ENCODE results near the gene CD79A. TPM values are rescaled to one million over a fixed set of nuclear protein-coding genes. Genes with fewer than 3 reads are reported as not detected.
A peak's percentile ranks its signal among the peaks of the same experiment; 100 is the strongest.

The CD79A gene
- total RNA-seq, 1 experiment from 2014 or later, result 970 TPM

- Histone ChIP-seq H3K9me3 (ENCODE audit: low read length) (no peaks in the 10 kb centered on the region), H3K36me3 (ENCODE audit: insufficient read depth, low read length) (no peaks in the 10 kb centered on the region), H2AFZ (ENCODE audit: low read length) (no peak overlapping the region), H3K27me3 (ENCODE audit: low read length) (no peaks in the 10 kb centered on the region), H3K9me2 (replicated peaks; ENCODE audit: insufficient read depth, low read length) (no peaks in the 10 kb centered on the region), H4K20me1 (ENCODE audit: insufficient read depth, low read depth, low read length) (no peaks in the 10 kb centered on the region), H3K27ac (ENCODE audit: low read length) (no peak overlapping the region), H3K4me3 (ENCODE audit: low read length) (no peak overlapping the region), H3K79me2 (ENCODE audit: low read length) (no peaks in the 10 kb centered on the region), H3K4me1 (ENCODE audit: low read length) (peaks cover 26% of the 10 kb centered on the region), H3K9ac (ENCODE audit: low read length) (no peak overlapping the region), H3K4me2 (ENCODE audit: low read depth, low read length, poor library complexity, severe bottlenecking) (no peak overlapping the region)
- DNase-seq, result no peak
Observed at GRCh38 chr19:41925208-41926003, 48.3 kb downstream of the CD79A start.

DNA sequence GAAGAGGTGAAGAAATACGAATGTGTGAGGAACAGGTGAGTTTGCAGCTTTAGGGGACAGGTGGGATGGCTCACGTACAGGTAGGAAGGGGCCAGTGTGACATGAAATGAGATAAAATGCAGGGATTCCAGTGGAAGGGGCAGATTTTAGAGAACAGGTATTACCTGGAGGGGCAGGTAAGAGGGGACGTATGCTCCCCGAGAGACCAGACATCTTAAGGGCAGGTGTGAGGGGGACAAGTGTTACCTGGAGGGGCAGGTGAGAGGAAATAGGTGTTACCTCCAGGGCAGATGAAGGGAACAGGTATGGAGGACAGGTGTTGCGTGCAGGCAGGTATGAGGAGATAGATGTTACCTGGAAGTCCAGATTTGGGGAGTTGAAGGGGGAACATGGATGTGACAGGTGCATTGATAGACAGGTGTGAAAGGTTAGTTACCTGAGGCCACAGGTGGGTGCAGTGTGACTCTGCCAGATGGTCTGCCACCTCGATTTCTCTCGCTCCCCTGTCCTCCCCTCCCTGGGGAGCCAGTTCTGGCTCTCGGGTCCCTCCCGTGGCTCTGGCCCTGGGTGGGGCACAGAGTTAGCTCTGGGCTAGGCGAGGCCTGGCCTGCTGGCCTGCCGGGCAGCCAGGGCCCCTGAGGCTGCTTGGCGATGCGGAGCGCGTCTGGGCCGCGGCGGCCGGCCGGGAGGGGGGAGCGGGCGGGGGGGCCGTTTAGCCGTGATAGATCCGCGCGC, 49.1 kb downstream of the CD79A start:
- H3K9me2 ChIP-seq (replicated peaks; ENCODE audit: insufficient read depth, low read length), result no peaks in the 10 kb centered on the region

GRCh38 chr19:41926763-41927496, 49.9 kb downstream of the CD79A start:
- H3K27me3 ChIP-seq (ENCODE audit: low read length), result no peaks in the 10 kb centered on the region
- peak overlapping the region; percentile 91 for H3K9ac ChIP-seq (ENCODE audit: low read length)
- H3K27ac ChIP-seq (ENCODE audit: low read length), result peak overlapping the region; percentile 62
- H3K9me2 ChIP-seq (replicated peaks; ENCODE audit: insufficient read depth, low read length), result no peaks in the 10 kb centered on the region
- no peaks in the 10 kb centered on the region for H3K36me3 ChIP-seq (ENCODE audit: insufficient read depth, low read length)
- peaks cover 41% of the 10 kb centered on the region for H3K4me1 ChIP-seq (ENCODE audit: low read length)
- no peak for DNase-seq
- no peaks in the 10 kb centered on the region for H4K20me1 ChIP-seq (ENCODE audit: insufficient read depth, low read depth, low read length)
- peak overlapping the region; percentile 89; the same call in 1 of the 2 replicates for H3K4me3 ChIP-seq (ENCODE audit: low read length)
- H3K79me2 ChIP-seq (ENCODE audit: low read length), result no peaks in the 10 kb centered on the region
- H3K9me3 ChIP-seq (ENCODE audit: low read length), result no peaks in the 10 kb centered on the region
- peak overlapping the region; percentile 94 for H3K4me2 ChIP-seq (ENCODE audit: low read depth, low read length, poor library complexity, severe bottlenecking)
- H2AFZ ChIP-seq (ENCODE audit: low read length), result no peak overlapping the region

More for the DNA sequence above, 49.1 kb downstream of the CD79A start:
- no peak overlapping the region for H3K27ac ChIP-seq (ENCODE audit: low read length)
- H2AFZ ChIP-seq (ENCODE audit: low read length), result no peak overlapping the region
- no peaks in the 10 kb centered on the region for H3K79me2 ChIP-seq (ENCODE audit: low read length)
- H3K9me3 ChIP-seq (ENCODE audit: low read length), result no peaks in the 10 kb centered on the region
- H3K4me2 ChIP-seq (ENCODE audit: low read depth, low read length, poor library complexity, severe bottlenecking), result no peak overlapping the region
- H4K20me1 ChIP-seq (ENCODE audit: insufficient read depth, low read depth, low read length), result no peaks in the 10 kb centered on the region
- H3K27me3 ChIP-seq (ENCODE audit: low read length), result no peaks in the 10 kb centered on the region
- H3K4me3 ChIP-seq (ENCODE audit: low read length), result no peak overlapping the region
- no peaks in the 10 kb centered on the region for H3K36me3 ChIP-seq (ENCODE audit: insufficient read depth, low read length)
- no peak overlapping the region for H3K9ac ChIP-seq (ENCODE audit: low read length)
- peaks cover 34% of the 10 kb centered on the region for H3K4me1 ChIP-seq (ENCODE audit: low read length)
- no peak for DNase-seq

- no peaks in the 10 kb centered on the region for H3K27me3 ChIP-seq (ENCODE audit: low read length)
- H3K9me2 ChIP-seq (replicated peaks; ENCODE audit: insufficient read depth, low read length), result no peaks in the 10 kb centered on the region
- H2AFZ ChIP-seq (ENCODE audit: low read length), result no peak overlapping the region
- no peaks in the 10 kb centered on the region for H4K20me1 ChIP-seq (ENCODE audit: insufficient read depth, low read depth, low read length)
- no peaks in the 10 kb centered on the region for H3K9me3 ChIP-seq (ENCODE audit: low read length)
- peak overlapping the region; percentile 89 for H3K4me3 ChIP-seq (ENCODE audit: low read length)
- peak; percentile 80 for DNase-seq
- peak overlapping the region; percentile 94 for H3K4me2 ChIP-seq (ENCODE audit: low read depth, low read length, poor library complexity, severe bottlenecking)
- H3K27ac ChIP-seq (ENCODE audit: low read length), result peak overlapping the region; percentile 72
- H3K4me1 ChIP-seq (ENCODE audit: low read length), result peaks cover 45% of the 10 kb centered on the region
- no peaks in the 10 kb centered on the region for H3K36me3 ChIP-seq (ENCODE audit: insufficient read depth, low read length)
- H3K79me2 ChIP-seq (ENCODE audit: low read length), result no peaks in the 10 kb centered on the region
- peak overlapping the region; percentile 91 for H3K9ac ChIP-seq (ENCODE audit: low read length)
Observed at GRCh38 chr19:41927497-41928192, 50.6 kb downstream of the CD79A start.

DNA sequence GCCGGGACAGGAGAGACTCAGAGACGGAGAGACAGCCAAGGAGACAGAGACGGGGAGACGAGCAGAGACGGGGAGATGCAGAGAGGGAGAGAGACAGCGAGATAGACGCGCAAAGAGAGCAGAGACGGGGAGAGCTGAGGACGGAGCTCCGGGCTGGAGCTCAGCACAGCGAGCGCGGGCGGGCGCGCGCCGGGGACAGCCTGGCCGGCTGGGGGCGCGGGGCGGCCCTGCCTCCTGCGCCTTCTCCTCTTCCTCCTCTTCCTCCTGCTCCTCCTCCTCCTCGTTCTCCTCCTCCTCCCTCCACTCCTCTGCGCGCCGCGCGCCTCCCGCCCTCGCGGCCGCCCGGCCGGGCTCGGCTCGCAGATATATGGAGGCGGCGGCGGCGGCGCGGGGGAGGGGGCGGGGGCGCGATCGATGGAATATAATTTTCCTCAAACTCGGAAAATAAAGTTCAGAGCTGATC, 51.2 kb downstream of the CD79A start, which contains the start of gene ERFL:
Gene ERFL (minus strand): TSS at position 229 of the 463 bp plus-strand sequence. CDS start 15,530 bp downstream, outside the sequence.
- Histone ChIP-seq H3K9me3 (ENCODE audit: low read length) (no peaks in the 10 kb centered on the region), H3K9me2 (replicated peaks; ENCODE audit: insufficient read depth, low read length) (no peaks in the 10 kb centered on the region), H3K4me3 (ENCODE audit: low read length) (peak within 1 kb of the TSS; percentile 89), H4K20me1 (ENCODE audit: insufficient read depth, low read depth, low read length) (no peaks in the 10 kb centered on the region), H3K27me3 (ENCODE audit: low read length) (no peaks in the 10 kb centered on the region), H3K4me2 (ENCODE audit: low read depth, low read length, poor library complexity, severe bottlenecking) (peak within 1 kb of the TSS; percentile 94), H3K9ac (ENCODE audit: low read length) (peak within 1 kb of the TSS; percentile 91), H3K36me3 (ENCODE audit: insufficient read depth, low read length) (no peaks in the 10 kb centered on the region), H2AFZ (ENCODE audit: low read length) (peak within 1 kb of the TSS; percentile 78; the same call in 1 of the 2 replicates), H3K4me1 (ENCODE audit: low read length) (peaks cover 47% of the 10 kb centered on the region), H3K79me2 (ENCODE audit: low read length) (no peaks in the 10 kb centered on the region), H3K27ac (ENCODE audit: low read length) (peak within 1 kb of the TSS; percentile 72)
- peak; percentile 90 for DNase-seq

DNA sequence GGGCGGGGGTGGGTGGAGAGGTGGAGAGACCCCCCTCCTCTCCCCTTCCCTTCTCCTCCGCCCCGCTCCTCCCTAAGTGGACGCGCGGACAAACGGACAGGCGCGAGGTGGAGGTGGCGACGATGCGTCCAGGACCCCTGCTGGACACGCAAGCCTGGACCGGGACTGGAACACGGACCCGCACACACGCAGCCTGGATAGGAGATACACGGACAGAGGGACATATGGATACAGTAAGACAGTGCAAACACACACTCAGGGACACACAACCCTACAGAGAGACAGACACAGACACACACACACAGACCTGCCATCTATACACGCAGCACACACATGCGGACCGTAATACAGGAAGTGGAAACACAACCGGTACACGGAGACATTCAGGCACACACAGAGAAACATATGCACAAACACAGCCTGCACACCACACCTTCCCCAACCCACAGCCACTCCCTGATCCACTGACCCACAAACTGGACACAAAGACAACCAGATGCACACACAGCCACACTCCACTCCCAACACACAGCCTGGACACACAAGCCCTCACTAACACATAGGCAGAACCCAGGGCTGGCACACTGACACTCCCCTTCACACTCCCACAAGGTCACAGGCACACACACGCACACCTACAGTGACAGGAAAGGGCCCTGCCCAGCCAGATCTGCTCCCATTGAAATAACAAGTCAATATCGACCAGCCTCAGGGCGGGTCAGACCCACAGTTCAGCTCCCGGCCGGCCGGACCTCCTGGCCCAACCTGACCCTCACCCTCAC, 51.9 kb downstream of the CD79A start:
- no peaks in the 10 kb centered on the region for H3K9me2 ChIP-seq (replicated peaks; ENCODE audit: insufficient read depth, low read length)
- H3K4me2 ChIP-seq (ENCODE audit: low read depth, low read length, poor library complexity, severe bottlenecking), result peak overlapping the region; percentile 94
- no peaks in the 10 kb centered on the region for H3K27me3 ChIP-seq (ENCODE audit: low read length)
- no peaks in the 10 kb centered on the region for H4K20me1 ChIP-seq (ENCODE audit: insufficient read depth, low read depth, low read length)
- DNase-seq, result peak; percentile 88
- peaks cover 54% of the 10 kb centered on the region for H3K4me1 ChIP-seq (ENCODE audit: low read length)
- peak overlapping the region; percentile 89 for H3K4me3 ChIP-seq (ENCODE audit: low read length)
- peak overlapping the region; percentile 72 for H3K27ac ChIP-seq (ENCODE audit: low read length)
- no peaks in the 10 kb centered on the region for H3K79me2 ChIP-seq (ENCODE audit: low read length)
- H3K9me3 ChIP-seq (ENCODE audit: low read length), result no peaks in the 10 kb centered on the region
- peak overlapping the region; percentile 91 for H3K9ac ChIP-seq (ENCODE audit: low read length)
- H3K36me3 ChIP-seq (ENCODE audit: insufficient read depth, low read length), result no peaks in the 10 kb centered on the region
- H2AFZ ChIP-seq (ENCODE audit: low read length), result peak overlapping the region; percentile 78; the same call in 1 of the 2 replicates

GRCh38 chr19:41929536-41930071, 52.5 kb downstream of the CD79A start:
- Histone ChIP-seq H3K9me3 (ENCODE audit: low read length) (no peaks in the 10 kb centered on the region), H3K9me2 (replicated peaks; ENCODE audit: insufficient read depth, low read length) (no peaks in the 10 kb centered on the region), H3K27me3 (ENCODE audit: low read length) (no peaks in the 10 kb centered on the region), H3K4me2 (ENCODE audit: low read depth, low read length, poor library complexity, severe bottlenecking) (peak overlapping the region; percentile 94), H3K4me3 (ENCODE audit: low read length) (peak overlapping the region; percentile 89), H3K27ac (ENCODE audit: low read length) (peak overlapping the region; percentile 72), H2AFZ (ENCODE audit: low read length) (no peak overlapping the region), H4K20me1 (ENCODE audit: insufficient read depth, low read depth, low read length) (no peaks in the 10 kb centered on the region), H3K36me3 (ENCODE audit: insufficient read depth, low read length) (no peaks in the 10 kb centered on the region), H3K9ac (ENCODE audit: low read length) (peak overlapping the region; percentile 91), H3K4me1 (ENCODE audit: low read length) (peaks cover 60% of the 10 kb centered on the region), H3K79me2 (ENCODE audit: low read length) (no peaks in the 10 kb centered on the region)
- peak; percentile 60 for DNase-seq
